ENCODE results near the gene MACROH2A1.
"Not testable (repeated sequence)": the region's sequence is repeated elsewhere in the genome, so short reads cannot be mapped to it uniquely, and the experiment has no call there.

Gene MACROH2A1

DNA sequence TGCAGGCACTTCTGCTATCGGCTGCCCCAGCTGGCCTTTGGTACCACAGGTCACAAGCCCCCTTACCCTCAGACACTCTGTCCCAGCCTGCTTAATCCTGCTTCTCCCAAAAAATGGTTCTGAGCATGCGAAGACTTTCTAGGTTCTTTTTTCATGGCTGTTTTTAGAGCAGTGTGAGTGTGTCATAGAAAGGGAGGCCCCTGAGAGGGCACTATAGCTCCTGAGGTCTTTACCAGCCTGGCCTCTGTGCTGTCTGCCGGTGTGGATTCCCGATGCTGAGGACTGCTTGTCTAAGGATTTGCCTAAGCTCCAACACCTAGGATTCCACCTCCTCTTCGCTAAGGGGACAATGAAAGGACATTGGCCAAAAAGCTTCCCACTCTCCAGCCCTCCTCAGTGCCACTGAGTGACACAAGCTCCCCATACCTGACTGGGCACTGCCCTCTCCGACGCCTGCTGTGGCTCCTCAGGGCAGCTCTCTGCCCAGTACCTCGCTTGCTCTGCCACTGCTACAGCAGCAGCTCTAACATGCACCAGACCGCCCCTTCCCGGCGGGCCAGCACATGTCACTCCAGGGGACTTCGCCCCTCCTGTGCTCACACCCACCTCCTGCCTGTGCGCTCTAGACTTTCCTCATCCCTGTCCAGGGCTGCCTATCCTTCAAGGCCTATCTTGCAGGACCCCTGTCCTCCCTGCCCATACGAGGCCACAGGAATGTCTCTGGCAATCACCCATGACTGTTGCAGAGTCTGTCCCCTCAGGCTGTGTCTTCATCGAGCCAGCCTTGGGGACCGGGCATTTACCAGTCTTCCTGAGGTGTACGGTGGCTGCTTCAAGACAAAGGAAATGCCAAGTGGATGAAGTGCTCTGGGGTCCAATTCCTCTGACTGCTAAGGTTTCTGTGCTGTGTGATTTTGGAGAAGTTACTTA is 21.0 kb downstream of the MACROH2A1 start:
- no peak for DNase-seq (ENCODE audit: low read depth)

DNA sequence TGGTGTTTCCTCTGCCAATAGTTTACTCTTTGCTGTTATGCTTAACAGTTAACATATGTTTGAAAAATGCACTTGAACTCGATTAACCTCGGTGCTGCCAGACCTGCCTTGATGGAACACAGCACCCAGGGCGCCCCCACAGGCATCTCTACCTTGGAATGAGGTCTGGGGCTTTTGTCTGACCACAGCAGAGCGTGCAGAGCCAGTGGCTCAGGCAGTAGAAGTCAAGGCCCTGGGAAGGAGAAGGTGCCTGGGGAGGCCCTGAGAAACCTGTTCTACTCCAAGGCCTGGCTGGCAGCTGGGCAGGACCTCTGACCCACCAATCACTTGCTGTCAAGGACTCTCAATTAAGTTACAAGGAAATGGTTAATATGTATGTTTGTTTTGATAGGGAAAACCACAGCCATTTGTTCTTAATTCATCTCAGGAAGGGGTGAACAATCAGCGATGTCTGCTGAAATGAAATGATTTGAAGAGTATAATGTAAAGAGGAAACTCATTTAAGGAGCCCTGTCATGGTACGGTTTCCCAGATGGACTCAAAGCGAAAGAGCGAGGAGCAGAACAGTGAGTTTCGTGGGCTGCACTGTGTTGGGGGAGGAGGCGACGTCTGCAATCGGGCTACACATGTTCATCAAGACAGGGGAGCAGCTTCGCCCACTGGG is 21.9 kb downstream of the MACROH2A1 start:
- DNase-seq (ENCODE audit: low read depth) = no peak

DNA sequence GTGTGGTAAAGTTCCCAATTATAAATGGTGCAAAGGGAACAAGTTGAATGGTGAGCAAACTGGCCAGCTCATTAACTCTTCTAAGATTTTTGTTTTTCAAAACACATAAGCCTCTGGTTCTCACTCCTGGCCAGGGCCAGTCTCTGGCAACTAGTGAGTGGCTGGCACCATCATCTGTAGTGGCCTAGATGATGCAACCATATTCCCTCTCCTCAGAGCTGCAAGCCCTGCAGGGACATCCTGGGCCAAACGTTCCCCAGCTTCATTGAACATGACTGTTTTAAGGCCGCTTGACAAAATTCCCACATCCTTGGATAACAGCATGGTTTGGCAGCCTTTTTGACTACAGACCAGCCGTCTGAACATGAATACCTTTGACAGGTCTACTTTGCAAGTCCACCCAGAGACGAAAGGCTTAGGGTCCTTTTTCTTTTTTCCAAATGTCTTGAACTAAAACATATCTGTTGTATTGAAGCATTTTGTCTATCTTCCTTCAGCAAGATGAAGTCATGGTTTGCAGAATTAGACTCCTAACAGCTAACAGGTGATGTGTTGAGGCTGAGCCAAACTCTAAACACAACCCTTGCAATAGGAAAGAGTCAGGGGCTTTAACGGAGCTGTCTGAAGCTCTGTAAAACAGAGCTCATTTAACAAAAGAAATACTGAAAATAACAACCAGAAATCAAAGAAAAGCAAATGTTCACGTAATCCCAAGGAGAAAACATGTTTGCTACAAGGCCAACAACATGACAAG is 23.8 kb downstream of the MACROH2A1 start:
- DNase-seq (ENCODE audit: low read depth) = no peak

DNA sequence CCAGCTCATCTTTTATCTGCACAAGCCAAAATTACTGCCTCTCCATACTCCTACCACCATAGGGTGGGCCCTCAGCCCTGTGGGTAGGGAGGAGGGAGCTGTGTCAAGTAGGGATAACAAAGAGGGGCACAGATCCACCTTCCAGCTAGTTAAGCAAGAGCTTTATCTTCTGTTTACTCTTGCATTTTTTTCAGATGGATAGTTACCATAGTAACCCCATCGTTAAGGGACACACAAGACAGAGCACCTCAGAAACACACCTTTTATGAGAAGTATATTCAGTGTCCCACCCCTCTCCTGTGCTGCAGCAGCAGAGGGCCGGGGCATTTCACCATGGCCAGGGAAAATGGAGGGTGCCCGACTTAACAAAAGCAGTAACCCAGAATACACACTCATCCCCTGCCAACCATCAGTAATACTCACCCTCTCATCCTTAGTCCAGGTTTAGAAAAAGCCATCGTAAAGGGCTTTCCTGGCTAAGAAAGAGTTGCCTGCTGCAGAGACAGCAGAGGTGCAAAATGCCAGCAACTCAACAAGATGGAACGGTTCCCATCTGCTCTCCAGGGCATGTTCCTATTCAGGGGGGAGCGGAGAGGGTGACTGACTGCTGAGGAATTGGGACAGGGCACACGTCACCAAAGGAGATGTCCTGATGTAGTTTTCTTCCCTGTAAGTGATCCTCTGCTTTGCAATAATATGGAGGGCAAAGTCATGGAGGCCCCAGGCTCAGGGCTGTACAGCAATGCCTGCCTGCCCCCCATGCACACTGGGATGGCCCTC is 25.1 kb downstream of the MACROH2A1 start:
- DNase-seq (ENCODE audit: low read depth) = no peak

DNA sequence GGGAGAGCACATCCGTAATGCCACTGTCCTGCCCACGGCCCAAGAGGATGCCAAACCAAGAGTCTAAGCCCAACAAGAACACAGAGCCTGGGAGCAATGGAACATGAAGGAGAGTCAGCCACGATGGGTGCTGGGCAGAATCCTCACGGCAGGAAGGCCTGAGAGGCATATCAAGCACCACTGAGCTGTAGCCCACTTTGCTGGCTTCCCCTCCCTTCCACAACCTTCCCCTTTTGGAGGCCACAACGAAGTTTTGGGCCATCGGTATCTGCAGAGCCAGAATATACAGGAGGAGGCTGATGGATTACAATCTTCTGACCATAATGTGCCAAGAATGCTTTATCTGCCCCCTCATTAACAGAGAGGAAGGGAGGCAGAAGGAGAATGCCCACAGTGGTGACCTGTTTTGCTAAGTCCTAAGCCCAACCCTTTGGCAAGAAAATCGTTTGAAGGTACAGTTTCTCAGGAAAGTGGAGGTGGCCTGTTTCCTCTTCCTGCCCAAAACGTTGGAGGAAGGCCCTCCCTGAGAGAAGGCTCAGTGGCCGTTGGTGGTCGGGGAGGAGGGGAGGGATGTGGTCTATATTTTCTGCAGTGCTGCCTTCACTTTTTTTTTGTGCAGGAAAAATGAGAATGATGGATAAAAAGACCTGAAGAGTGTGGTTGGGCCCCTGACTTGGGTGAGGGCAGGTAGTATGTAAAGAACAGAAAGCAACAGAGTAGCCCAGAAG is 26.2 kb downstream of the MACROH2A1 start:
- no peak for DNase-seq (ENCODE audit: low read depth)

DNA sequence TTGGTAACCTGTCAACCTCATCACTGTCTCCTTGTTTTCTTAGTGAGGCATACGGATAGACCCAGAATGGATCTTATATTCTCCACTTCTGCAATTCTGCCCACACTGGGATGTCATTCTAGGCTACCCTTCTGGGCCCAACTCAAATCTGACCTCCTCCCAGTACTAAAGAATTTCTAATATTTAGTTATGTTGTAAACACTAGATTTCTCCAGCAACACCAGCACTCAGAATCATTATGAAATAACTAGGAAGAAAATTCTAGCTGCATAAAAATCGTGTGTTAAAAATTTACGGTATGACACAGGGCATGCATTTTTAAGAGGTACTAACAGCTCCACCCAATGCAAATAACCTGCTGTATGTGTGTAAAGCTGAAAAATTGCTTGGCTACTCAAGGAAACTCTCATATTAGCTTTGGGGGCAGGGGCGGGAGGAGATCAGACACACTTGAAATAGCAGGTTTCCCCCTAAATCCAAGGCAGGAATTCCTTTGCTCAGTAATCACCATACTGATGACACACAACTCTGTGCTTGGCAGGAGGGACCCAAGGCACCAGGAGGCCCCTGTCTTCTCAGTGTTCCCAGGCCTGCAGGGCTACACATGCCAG is 27.3 kb downstream of the MACROH2A1 start:
- DNase-seq (ENCODE audit: low read depth) = no peak

DNA sequence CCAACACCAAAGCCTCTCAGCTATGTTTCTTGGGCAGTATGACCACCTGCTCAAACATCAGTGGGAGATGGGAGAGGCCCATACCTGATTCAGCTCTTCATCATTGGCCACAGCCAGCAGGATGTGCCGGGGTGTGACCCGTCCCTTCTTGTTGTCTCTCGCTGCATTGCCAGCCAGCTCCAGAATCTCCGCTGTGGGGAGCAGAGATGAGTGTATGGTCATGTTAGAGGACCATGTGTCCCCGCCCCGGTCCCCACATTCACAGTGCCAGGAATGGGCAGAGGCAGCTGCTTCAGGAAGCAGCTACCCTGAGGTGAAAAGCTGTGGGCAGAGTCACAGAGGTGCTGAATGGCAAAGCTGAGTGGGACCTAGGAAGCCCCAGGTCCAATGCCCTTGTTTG is 29.1 kb downstream of the MACROH2A1 start:
- DNase-seq (ENCODE audit: low read depth) = no peak

DNA sequence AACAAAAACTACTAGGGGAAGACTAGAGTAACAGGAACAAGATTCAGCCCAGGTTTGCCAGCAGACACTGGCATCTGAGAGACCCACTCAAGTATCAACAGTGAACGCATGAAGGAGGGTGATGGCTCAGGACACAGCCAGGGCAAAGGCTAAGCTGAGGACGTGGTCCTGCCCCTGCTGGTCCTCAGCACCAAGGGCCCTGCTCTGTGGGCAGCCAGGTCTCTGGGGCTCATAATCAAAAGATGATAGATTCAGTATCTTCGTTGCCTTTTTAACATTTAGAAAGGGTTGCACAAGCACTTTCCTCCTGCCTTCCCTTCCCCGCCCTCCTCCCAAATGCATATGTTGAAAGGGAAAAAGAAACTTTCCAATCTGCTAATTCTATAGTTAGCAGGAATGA is 31.5 kb downstream of the MACROH2A1 start:
- no peak for DNase-seq (ENCODE audit: low read depth)

DNA sequence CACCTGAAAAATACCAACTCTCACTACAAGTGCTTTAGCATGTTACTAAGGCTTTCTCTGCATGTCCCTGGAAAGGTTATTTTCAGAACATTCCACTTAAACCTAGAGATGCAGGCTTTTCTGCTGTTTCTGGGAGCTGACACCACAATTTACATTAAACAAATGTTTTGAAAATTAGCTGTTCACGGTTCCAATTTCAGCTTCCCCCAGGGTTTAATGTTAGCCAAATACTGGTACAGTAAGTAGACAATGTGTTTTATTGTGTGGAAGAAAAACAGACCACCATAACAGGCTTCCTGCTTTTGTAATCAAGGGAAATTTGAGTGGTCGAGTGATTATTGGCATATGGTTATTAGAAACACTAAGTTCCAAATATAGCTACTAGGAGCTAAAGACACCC is 32.0 kb downstream of the MACROH2A1 start:
- no peak for DNase-seq (ENCODE audit: low read depth)

DNA sequence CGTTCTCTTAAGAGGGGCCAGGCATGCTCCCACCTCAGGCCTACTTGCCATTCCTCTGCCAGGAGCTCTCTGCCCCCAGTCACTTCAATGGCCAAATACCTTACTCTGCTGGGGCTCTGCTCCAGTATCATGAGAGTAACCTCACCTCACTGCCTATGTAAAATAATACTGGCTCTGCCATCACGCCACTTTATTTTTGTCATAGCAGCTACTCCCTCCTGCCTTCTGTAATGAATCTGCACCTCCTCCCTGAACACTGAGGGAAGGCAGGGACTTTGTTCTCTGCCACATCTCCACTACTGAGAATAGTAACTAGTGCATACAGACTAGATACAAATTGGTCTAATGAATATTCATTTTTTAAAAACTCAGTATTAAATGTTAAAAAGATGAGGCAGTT is 33.8 kb downstream of the MACROH2A1 start:
- DNase-seq (ENCODE audit: low read depth) = no peak

DNA sequence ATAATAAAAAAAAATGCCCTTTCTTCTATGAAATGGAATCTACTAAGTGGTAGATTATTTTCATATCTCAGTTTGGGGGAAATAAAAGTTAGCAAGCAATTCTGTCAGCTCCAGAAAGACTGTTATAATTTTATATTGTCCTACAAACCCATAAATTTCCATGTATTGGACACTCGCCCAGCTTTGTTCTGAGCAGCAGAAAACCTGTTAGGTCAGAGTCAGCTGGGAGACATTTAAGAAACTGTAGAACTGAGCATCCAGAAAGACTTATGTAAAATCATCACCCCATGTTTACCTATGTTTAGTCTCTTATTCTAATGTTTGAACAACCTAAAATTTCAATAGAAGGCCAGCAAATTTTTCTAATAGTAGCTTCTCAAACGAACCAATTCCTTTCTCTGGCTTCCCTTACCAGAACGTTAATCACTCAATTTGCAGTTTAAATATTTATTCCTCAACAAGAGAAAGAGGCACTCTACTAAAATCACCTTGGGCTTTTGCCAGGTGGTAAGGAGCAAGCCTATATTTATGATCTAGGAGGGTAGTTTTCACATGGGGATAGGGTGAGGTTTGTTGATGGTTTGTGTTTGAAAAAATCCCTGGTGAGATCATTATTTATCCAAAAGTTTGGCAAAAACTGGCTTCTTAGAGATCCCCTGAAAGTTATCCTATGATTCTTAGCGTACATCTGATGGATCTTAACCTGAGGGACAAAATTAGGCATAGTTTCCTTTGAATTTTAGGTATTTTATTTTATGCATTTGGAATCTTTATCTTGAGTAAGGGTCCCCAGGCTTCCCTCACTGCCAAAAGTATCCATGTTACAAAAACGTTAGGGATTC is 34.4 kb downstream of the MACROH2A1 start:
- DNase-seq (ENCODE audit: low read depth) = no peak

DNA sequence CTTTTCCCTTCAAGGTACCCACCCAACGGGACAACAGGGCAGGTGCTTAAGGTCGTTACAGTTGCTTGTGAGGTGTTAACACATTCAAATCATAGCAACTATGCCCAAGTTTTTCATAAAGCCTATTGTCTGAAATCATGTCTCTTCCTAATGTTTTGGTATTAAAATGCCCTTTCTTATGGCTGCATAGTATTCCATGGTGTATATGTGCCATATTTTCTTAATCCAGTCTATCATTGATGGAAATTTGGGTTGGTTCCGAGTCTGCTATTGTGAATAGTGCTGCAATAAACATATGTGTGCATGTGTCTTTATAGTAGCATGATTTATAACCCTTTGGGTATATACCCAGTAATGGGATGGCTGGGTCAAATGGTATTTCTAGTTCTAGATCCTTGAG is 35.7 kb downstream of the MACROH2A1 start:
- not testable (repeated sequence) for DNase-seq (ENCODE audit: low read depth)

DNA sequence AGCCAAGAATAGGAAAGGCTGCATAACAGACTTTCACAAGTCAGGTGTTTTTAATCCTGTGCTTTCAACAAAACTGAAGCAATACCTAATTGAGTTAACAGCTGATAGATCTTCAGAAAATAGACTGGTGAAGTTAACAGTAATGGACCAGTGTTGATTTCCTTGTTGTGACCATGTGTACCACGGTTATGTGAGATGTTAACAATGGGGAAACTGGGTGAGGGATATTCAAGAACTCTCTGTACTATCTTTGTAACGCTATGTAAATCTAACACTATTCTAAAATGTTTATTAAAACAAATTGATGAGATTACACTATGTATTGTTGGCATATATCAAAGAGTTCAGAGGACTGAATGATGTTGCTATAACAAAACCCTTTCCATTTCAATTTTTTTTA is 36.9 kb downstream of the MACROH2A1 start:
- DNase-seq (ENCODE audit: low read depth) = no peak

DNA sequence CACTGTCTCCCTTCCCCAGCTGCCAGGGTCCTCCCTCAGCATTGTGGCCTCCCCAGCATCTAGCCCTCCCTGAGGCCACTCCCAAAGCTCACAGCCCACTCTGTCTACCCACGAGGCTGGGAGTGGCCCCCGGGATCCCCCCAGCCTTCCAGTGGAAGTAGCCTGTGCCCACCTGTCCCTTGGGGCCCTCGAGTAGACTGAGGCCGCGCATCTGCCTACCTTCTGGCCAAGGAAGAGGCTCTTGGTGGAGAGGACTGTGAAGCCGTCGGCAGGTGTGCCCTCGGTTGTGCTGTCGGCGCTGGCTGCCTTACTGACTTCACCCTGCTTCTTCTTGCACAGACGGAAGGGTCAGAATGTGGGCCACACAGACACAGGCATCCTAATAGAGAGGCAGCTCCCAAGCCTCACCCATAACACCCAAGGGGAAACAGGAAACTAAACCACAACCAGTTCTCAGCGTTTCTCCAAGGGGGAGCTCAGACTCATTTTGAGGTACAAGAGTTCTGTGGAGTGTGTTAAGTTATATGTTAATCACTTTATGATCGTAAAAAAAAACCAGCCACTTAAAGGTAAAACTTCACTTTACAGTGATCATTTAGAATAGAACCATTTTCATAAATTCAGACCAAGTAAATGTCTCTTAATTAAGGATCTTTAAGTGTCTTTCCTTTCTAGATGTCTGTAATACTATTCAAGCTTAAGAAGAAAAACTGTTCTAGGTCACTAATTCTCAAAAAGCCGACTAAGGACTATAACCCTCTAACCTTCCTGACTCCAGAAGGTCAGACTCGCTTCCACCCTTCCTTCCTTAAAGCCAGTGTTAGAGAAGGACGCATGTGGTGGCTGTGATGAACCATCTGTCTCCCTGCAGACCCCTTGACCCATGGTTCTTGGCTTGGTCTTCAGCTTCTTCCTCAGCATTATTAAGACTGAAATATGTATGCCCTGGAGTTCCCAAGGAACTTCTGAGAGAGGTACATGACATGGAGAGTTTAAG is 38.5 kb downstream of the MACROH2A1 start:
- DNase-seq (ENCODE audit: low read depth) = no peak

DNA sequence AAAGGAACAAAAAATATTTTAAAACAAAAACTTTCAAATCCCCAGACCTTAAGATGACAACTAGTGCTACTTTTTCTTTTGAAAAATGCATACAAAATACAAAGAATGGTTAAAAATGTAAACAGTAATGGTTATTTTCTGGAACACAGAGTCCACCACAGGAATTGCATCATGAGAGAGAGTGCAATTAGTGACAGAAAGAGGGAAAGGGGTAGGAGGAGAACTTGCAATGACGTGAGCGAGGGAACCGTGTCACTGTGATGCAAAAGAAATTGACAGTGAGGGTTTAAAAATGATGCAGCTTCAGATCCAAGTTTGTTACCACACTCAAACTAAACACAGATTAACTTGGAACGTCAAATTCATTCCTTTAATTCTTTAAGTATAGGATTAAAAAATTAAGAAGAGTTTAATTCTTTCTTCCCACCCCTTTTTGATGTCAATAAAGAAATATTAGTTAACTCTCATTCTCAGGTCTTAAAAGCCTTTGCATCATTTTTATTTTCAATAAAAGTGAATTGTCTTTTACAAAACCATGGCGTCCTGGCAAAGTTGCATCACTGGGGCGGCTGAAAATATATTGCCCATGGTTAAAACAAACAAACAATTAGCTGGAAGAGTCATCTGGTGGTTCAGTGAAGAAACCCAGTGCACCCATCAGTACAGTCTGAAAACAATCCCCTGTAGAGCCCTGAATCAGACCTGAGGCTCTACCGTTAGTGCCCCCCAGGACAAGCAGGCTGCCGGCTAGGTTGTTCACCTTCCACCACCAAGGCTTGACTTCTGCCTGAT is 39.5 kb downstream of the MACROH2A1 start:
- no peak for DNase-seq (ENCODE audit: low read depth)

DNA sequence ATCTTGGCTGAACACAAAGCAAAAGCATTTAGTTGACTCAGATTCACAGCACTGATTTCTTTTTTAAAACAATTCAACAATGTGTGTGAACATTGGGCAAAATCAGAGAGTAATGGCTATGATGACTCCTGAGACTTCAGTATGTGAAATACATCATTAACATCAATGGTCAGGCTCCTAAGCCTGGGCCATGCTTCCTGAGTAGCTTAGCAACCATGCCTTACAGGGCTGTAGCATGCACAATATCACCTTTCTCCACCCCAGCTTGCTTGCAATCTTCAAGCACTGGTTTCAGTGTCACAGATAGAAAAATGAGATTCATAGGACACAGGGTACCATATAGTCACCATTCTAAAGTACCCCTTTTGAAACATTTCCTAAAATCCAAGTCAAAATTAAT is 41.3 kb downstream of the MACROH2A1 start:
- no peak for DNase-seq (ENCODE audit: low read depth)

DNA sequence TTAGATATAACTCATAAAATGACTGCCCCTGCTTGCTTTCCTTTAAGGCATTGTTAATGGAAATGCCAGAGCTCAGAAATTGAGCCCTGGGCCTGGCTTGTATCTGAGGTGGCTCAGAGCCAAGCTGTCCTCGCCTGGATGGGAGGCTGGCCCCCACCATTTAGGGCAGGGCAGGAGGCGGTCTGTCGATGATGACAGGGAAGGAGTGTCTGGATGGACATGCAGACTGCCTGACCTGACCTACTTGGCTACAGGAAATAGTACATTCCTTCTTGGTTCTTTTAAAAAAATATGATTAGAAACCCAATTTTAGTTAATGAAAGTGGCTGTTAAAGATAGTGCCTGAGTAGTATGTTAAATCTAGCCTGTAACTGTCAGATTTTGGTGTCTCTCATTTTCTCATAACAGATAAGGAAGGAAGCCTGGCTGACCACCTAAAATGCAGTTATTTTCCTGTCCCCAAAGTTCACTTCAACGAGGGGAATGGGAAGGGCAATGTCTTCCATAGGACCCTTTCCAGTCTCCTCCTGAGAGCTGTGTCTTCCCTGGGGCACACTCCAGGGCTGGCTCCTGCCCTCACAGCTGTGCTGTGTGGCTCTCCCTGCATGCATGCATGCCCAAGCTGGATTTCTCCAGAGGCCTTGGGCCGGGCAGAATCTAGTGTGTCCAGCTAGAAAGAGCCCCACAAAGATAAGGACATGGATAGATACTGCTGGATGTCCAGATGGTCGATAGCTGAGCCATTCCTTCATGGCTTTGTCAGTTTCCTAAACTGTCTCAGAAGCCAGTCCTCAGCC is 42.3 kb downstream of the MACROH2A1 start:
- DNase-seq (ENCODE audit: low read depth) = no peak

Data from stimulated activated CD8-positive, alpha-beta memory T cell treated with anti-CD3 and anti-CD28 coated beads, Interleukin-7, amount 100 ng/mL, for 24 hours (primary cell).